Stimulated activated CD4-positive, alpha-beta T cell treated with anti-CD3 and anti-CD28 coated beads, Interleukin-12 subunit alpha, Interleukin-12 subunit beta, amount 100 ng/mL, for 24 hours (primary cell): ENCODE results near the gene CCDC178.
"Not testable (repeated sequence)": the region's sequence is repeated elsewhere in the genome, so short reads cannot be mapped to it uniquely, and the experiment has no call there.

Experiments
- DNase-seq, 2 experiments: peaks; one replicate each; pipeline ENCODE4 v3.0.0-alpha.2; 2020; ENCODE audit warnings: low read depth in 2 of 2

Gene CCDC178

GRCh38 chr18:33231474-33232317 lies 208.8 kb downstream of the CCDC178 start:
- DNase-seq, result peak; percentile 5 to 53

- DNase-seq, result no peak
These were observed 228.2 kb downstream of the CCDC178 start for GRCh38 chr18:33212363-33212762.

GRCh38 chr18:33210575-33211189 lies 229.8 kb downstream of the CCDC178 start:
- no peak for DNase-seq

- no peak for DNase-seq
These were observed 234.7 kb downstream of the CCDC178 start for GRCh38 chr18:33205777-33206176.

GRCh38 chr18:33201509-33201926 lies 239.0 kb downstream of the CCDC178 start:
- no peak for DNase-seq

GRCh38 chr18:33195795-33196194 lies 244.7 kb downstream of the CCDC178 start:
- no peak for DNase-seq

- no peak for DNase-seq
These were observed 245.7 kb downstream of the CCDC178 start for GRCh38 chr18:33194793-33195192.

- no peak for DNase-seq
These were observed 255.6 kb downstream of the CCDC178 start for GRCh38 chr18:33184958-33185357.

- no peak for DNase-seq
These were observed 256.3 kb downstream of the CCDC178 start for GRCh38 chr18:33184175-33184574.

GRCh38 chr18:33183136-33183535 lies 257.4 kb downstream of the CCDC178 start:
- DNase-seq, result no peak

GRCh38 chr18:33181016-33181415 lies 259.5 kb downstream of the CCDC178 start:
- DNase-seq, result no peak

- DNase-seq, result no peak
These were observed 271.3 kb downstream of the CCDC178 start for GRCh38 chr18:33169218-33169617.

GRCh38 chr18:33164121-33164520 lies 276.4 kb downstream of the CCDC178 start:
- DNase-seq, result not testable (repeated sequence)

- no peak for DNase-seq
These were observed 279.4 kb downstream of the CCDC178 start for GRCh38 chr18:33161131-33161530.

- no peak for DNase-seq
These were observed 281.4 kb downstream of the CCDC178 start for GRCh38 chr18:33159151-33159550.

GRCh38 chr18:33157893-33158292 lies 282.6 kb downstream of the CCDC178 start:
- DNase-seq, result no peak

- DNase-seq, result no peak
These were observed 283.5 kb downstream of the CCDC178 start for GRCh38 chr18:33156906-33157470.

GRCh38 chr18:33154049-33154448 lies 286.5 kb downstream of the CCDC178 start:
- DNase-seq, result no peak

- DNase-seq, result no peak
These were observed 288.1 kb downstream of the CCDC178 start for GRCh38 chr18:33152376-33152775.

GRCh38 chr18:33147811-33148210 lies 292.7 kb downstream of the CCDC178 start:
- not testable (repeated sequence) for DNase-seq

- no peak for DNase-seq
These were observed 294.5 kb downstream of the CCDC178 start for GRCh38 chr18:33146014-33146413.

- no peak for DNase-seq
These were observed 304.4 kb downstream of the CCDC178 start for GRCh38 chr18:33135951-33136660.
